Measurements from ENCODE around the gene ECHDC1. TPM values are rescaled to one million over a fixed set of nuclear protein-coding genes. Genes with fewer than 3 reads are reported as not detected.

Gene ECHDC1
- total RNA-seq: 39.6 and 51.6 TPM in 2 replicates

GRCh38 chr6:127342946-127343808 lies at the start of gene ECHDC1:
Gene ECHDC1 (minus strand): TSS chr6:127343609. CDS start chr6:127331028, 12,581 bp downstream.

DNA sequence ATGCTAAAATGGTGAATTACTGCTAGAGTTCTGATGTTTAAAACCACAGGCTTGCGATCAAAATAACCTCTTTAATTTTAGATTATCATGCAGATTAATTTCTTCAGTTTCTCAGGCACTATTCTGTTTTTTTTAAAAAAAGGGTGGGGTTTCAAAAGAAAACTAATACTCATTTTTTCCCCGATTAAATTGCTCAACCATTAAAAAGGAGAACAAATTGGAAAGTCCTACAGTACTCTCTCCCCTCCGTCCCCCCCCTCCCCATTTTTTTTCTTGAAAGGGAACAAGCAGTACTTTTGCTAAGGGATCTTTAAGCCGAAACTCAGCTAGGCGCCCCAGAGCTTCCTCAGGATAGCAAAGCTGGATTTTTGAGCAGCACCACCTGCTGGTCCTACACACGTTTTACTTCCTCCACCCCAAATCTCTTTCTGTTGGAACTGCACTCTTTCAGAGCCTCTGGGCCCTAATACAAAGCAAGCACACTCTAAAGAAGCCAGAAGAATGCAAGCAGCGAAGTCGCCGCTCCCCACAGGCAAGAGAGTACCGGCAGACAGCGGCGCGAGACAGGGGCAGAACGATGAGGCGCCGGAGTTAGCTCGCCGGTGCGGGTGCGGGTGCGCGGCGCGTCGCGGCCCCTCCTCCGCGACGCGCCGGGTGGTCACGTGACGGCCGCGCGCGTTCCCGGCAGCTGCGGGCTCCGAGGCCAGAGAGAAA lies 77.1 kb downstream of the ECHDC1 start, which contains the start of gene RNF146:
TSS of gene RNF146 (plus strand) at position 687 of the 714 bp plus-strand sequence. CDS start 13,475 bp downstream, outside the sequence.

Other genes starting within 250 kb of the ECHDC1 start
- 0.15 and 0.20 TPM in 2 replicates for gene RSPO3, start 224.9 kb downstream of the ECHDC1 start, total RNA-seq
- gene RNF146, start 76.7 kb downstream of the ECHDC1 start, total RNA-seq: 24.1 TPM in 2 replicates
- not detected in 2 replicates for gene KIAA0408, start 115.8 kb upstream of the ECHDC1 start, total RNA-seq
- not detected in 2 replicates for gene C6orf58, start 233.6 kb upstream of the ECHDC1 start, total RNA-seq

All from mammary microvascular endothelial cell (primary cell).